ENCODE data around the gene NFYC.

GRCh38 chr1:40794048-40794447 lies 102.5 kb downstream of the NFYC start:
- TF ChIP-seq CTCF (conservative IDR thresholded peaks at IDR 0.05; ENCODE audit: low read depth in 2 of 2) (no peak), POLR2AphosphoS5 (IDR thresholded peaks at IDR 0.05; ENCODE audit: low read depth) (no peak), REST (IDR thresholded peaks at IDR 0.05; ENCODE audit: unreplicated experiment) (no peak), ZNF114 (CRISPR knock-in tag; IDR thresholded peaks at IDR 0.05) (no peak), EZH2phosphoT487 (IDR thresholded peaks at IDR 0.05; ENCODE audit: unreplicated experiment) (no peak), EZH2 (IDR thresholded peaks at IDR 0.05; ENCODE audit: low read depth, unreplicated experiment) (no peak), CREB1 (CRISPR knock-in tag; IDR thresholded peaks at IDR 0.05; ENCODE audit: low read depth) (no peak), ETS1 (IDR thresholded peaks at IDR 0.05) (no peak), ZNF462 (CRISPR knock-in tag; IDR thresholded peaks at IDR 0.05) (no peak), JUNB (IDR thresholded peaks at IDR 0.05; ENCODE audit: unreplicated experiment) (no peak), ZNF331 (CRISPR knock-in tag; IDR thresholded peaks at IDR 0.05; ENCODE audit: low read depth) (no peak)

Measured in GM23338 (cell line).